Ovary (tissue), 3 donors: Measurements from ENCODE around the gene MEIS1.

Experiments used
- CTCF ChIP-seq, 3 donors: fragments of 450-650 bp in 2 of 3; fragments of 200-600 bp in 1 of 3; IDR thresholded peaks; one replicate each; pipeline versions ENCODE4 v1.5.1 to v1.8.0; 2016 to 2022; ENCODE audit warnings: antibody characterized with exemption in 3 of 3, mild to moderate bottlenecking in 1 of 3
- EP300 ChIP-seq: sonication (generic); formaldehyde crosslinking; IDR thresholded peaks from one replicate; pipeline ENCODE4 v1.6.1; 2017; ENCODE audit warnings: antibody characterized with exemption
- POLR2A ChIP-seq: fragments of 450-650 bp; IDR thresholded peaks from one replicate; pipeline ENCODE4 v1.6.1; 2017; ENCODE audit warnings: antibody characterized with exemption, mild to moderate bottlenecking, moderate library complexity
- donor health status: DM: no; HTN: no; CAD: no.

DNA sequence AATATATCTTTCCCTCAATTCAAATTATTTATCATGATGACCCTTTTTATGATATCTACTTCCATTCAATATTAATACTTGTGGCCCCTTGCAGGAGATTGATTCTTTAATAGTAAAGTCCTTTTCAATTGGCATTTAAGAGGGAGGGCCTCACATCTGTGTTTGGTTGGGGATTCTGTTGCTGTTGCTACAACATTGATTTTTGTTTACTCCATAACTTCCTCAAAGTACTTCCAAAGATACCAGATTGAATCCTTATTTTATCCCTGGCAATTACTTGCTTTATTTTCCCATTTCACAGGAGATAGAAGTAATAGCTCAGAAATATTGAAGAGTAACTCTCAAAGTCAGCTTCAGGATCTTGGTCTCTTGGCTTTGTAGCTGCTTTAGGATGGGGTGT, 32.8 kb downstream of the MEIS1 start:
- TF ChIP-seq CTCF (IDR thresholded peaks at IDR 0.05) (no peak), POLR2A (no peak), EP300 (no peak)
